Hepatocyte (in vitro differentiated cells): ENCODE measurements around the gene SYNE2.

Source experiments
- CTCF ChIP-seq: fragments of 200-600 bp; sonication (generic); IDR thresholded peaks from 2 replicates; pipeline ENCODE4 v1.5.1; 2016; ENCODE audit warnings: antibody characterized with exemption, mild to moderate bottlenecking; ENCODE audit not compliant: poor library complexity
- EZH2 ChIP-seq: fragments of 200-600 bp; sonication (generic); IDR thresholded peaks from 2 replicates; pipeline ENCODE4 v1.6.1; 2016; ENCODE audit warnings: antibody characterized with exemption, mild to moderate bottlenecking, borderline replicate concordance
- EZH2phosphoT487 ChIP-seq: fragments of 200-600 bp; sonication (generic); IDR thresholded peaks from one replicate; pipeline ENCODE4 v1.6.1; 2018; ENCODE audit warnings: antibody characterized with exemption, mild to moderate bottlenecking, low read depth, moderate library complexity; ENCODE audit not compliant: unreplicated experiment, severe bottlenecking

- TF ChIP-seq CTCF (no peak), EZH2 (no peak), EZH2phosphoT487 (no peak)
These were observed 372.4 kb downstream of the SYNE2 start for GRCh38 chr14:64225151-64225757.
